Measurements from ENCODE around the gene OTOL1.

Gene OTOL1

GRCh38 chr3:161531930-161532329 is 35.3 kb downstream of the OTOL1 start:
- TF ChIP-seq, protein P1, sequence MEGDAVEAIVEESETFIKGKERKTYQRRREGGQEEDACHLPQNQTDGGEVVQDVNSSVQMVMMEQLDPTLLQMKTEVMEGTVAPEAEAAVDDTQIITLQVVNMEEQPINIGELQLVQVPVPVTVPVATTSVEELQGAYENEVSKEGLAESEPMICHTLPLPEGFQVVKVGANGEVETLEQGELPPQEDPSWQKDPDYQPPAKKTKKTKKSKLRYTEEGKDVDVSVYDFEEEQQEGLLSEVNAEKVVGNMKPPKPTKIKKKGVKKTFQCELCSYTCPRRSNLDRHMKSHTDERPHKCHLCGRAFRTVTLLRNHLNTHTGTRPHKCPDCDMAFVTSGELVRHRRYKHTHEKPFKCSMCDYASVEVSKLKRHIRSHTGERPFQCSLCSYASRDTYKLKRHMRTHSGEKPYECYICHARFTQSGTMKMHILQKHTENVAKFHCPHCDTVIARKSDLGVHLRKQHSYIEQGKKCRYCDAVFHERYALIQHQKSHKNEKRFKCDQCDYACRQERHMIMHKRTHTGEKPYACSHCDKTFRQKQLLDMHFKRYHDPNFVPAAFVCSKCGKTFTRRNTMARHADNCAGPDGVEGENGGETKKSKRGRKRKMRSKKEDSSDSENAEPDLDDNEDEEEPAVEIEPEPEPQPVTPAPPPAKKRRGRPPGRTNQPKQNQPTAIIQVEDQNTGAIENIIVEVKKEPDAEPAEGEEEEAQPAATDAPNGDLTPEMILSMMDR (conservative IDR thresholded peaks at IDR 0.05; ENCODE audit: low read depth) = no peak
- CTCF ChIA-PET = no interaction called here
- no peak for DNase-seq (ENCODE audit: low spot score)
- POLR2A ChIA-PET (ENCODE audit: low non-redundant PET) = no interaction called here
- no peak overlapping the region for H3K27ac ChIP-seq

DNA sequence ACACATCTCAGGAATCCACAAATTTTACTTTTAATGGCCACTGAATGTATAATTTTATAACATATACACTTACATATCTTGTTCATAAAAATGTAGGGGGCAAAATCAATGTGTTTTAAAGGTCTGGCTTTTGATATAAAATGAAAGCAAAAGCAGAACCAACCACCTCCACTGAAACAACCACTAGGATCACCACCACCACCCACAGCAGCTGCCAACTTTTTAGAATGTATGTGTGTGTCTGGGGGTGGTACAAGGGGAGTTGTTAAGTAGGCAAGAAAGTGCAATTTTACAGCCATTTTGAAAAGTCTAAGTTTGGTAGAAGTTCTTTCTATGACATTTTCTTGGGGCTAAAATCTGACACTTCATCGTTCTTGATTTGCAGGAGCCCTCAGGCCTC is 44.0 kb downstream of the OTOL1 start:
- CTCF ChIA-PET = interaction anchor here (0.6 kb wide), 1 partner anchor 224 kb away, joined by 3 read pairs; no protein-coding TSS in a partner anchor
- TF ChIP-seq, protein P1 (conservative IDR thresholded peaks at IDR 0.05; ENCODE audit: low read depth) = no peak
- POLR2A ChIA-PET (ENCODE audit: low non-redundant PET) = no interaction called here
- no peak for DNase-seq (ENCODE audit: low spot score)
- no peak overlapping the region for H3K27ac ChIP-seq

DNA sequence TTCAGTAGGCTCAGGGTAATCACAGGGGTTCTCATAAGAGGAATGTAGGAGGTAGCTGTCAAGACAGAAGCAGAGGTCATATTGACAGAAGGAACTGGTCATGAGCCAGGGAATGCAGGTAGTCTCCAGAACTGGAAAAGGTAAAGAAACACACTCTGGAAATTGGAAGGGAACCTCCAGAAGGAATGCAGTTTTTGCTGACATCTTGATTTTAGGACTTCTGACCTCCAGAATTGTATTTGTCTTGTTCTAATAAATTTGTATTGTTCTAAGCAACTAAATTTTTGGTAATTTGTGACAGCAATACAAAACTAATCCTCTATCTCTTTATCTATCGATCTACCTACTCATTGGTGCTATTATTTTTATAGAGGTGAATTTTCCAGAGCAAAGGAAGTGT is 49.2 kb downstream of the OTOL1 start:
- ChIA-PET CTCF (no interaction called here), POLR2A (ENCODE audit: low non-redundant PET) (no interaction called here)
- DNase-seq (ENCODE audit: low spot score) = no peak
- H3K27ac ChIP-seq = no peak overlapping the region
- TF ChIP-seq, protein P1 (conservative IDR thresholded peaks at IDR 0.05; ENCODE audit: low read depth) = no peak

- ChIA-PET POLR2A (ENCODE audit: low non-redundant PET) (no interaction called here), CTCF (no interaction called here)
- no peak for DNase-seq (ENCODE audit: low spot score)
- no peak overlapping the region for H3K27ac ChIP-seq
- TF ChIP-seq, protein P1 (conservative IDR thresholded peaks at IDR 0.05; ENCODE audit: low read depth) = no peak
These were observed 51.7 kb downstream of the OTOL1 start for GRCh38 chr3:161548301-161548700.

GRCh38 chr3:161549261-161549660 is 52.7 kb downstream of the OTOL1 start:
- no peak overlapping the region for H3K27ac ChIP-seq
- CTCF ChIA-PET = no interaction called here
- POLR2A ChIA-PET (ENCODE audit: low non-redundant PET) = no interaction called here
- TF ChIP-seq, protein P1 (conservative IDR thresholded peaks at IDR 0.05; ENCODE audit: low read depth) = no peak
- DNase-seq (ENCODE audit: low spot score) = peak; percentile 2

- POLR2A ChIA-PET (ENCODE audit: low non-redundant PET) = no interaction called here
- DNase-seq (ENCODE audit: low spot score) = no peak
- CTCF ChIA-PET = no interaction called here
- TF ChIP-seq, protein P1 (conservative IDR thresholded peaks at IDR 0.05; ENCODE audit: low read depth) = no peak
- H3K27ac ChIP-seq = no peak overlapping the region
These were observed 54.0 kb downstream of the OTOL1 start for GRCh38 chr3:161550491-161551195.
